WERI-Rb-1 (cell line): ENCODE data around the gene SLC12A3.
"Not testable (repeated sequence)": the region's sequence is repeated elsewhere in the genome, so short reads cannot be mapped to it uniquely, and the experiment has no call there.

Source experiments
- DNase-seq: peaks from one replicate; pipeline ENCODE4 v3.0.0-alpha.2; 2020
- H3K27ac ChIP-seq: fragments of 250-450 bp; sonication (Bioruptor Pico); 2 replicates; pipeline ENCODE4 v1.5.1; 2020; ENCODE audit warnings: mild to moderate bottlenecking, moderate library complexity
- H3K27me3 ChIP-seq: fragments of 250-450 bp; sonication (Bioruptor Pico); 2 replicates; pipeline ENCODE4 v1.5.1; 2021; ENCODE audit warnings: mild to moderate bottlenecking, low read depth, moderate library complexity; ENCODE audit not compliant: insufficient read depth, severe bottlenecking
- H3K36me3 ChIP-seq: fragments of 250-450 bp; sonication (Bioruptor Pico); 2 replicates; pipeline ENCODE4 v1.5.1; 2020; ENCODE audit warnings: mild to moderate bottlenecking, moderate library complexity
- H3K4me3 ChIP-seq: 2 replicates; pipeline ENCODE4 v1.5.1; 2011; ENCODE audit warnings: low read depth, mild to moderate bottlenecking, control low read depth, low read length
- H3K9me3 ChIP-seq: fragments of 250-450 bp; sonication (Bioruptor Pico); 2 replicates; pipeline ENCODE4 v1.5.1; 2021; ENCODE audit warnings: mild to moderate bottlenecking, moderate library complexity; ENCODE audit not compliant: severe bottlenecking
- TF ChIP-seq, protein P1 (sequence below): IDR thresholded peaks from 2 replicates; pipeline ENCODE4 v1.5.1; 2011; ENCODE audit warnings: low read depth, mild to moderate bottlenecking, control low read depth, inconsistent platforms, low read length

SLC12A3 gene

DNA sequence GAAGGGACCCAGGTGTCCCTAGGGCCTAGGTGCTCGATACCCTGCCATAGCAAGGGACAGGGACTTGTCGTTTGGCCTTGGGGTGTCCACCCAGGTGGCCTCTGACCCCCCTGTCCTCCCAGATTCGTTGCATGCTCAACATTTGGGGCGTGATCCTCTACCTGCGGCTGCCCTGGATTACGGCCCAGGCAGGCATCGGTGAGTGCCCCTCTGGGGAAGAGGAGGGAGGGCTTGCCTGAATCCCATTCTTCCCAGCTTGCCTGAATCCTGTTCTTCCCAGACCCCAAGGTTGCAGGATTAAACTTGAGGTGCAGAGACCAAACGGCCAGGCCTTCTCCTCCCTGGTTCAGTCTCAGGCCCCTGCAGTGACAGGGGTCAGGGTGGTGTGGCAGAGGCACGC, 3.2 kb downstream of the SLC12A3 start:
- DNase-seq = no peak
- TF ChIP-seq, protein P1, sequence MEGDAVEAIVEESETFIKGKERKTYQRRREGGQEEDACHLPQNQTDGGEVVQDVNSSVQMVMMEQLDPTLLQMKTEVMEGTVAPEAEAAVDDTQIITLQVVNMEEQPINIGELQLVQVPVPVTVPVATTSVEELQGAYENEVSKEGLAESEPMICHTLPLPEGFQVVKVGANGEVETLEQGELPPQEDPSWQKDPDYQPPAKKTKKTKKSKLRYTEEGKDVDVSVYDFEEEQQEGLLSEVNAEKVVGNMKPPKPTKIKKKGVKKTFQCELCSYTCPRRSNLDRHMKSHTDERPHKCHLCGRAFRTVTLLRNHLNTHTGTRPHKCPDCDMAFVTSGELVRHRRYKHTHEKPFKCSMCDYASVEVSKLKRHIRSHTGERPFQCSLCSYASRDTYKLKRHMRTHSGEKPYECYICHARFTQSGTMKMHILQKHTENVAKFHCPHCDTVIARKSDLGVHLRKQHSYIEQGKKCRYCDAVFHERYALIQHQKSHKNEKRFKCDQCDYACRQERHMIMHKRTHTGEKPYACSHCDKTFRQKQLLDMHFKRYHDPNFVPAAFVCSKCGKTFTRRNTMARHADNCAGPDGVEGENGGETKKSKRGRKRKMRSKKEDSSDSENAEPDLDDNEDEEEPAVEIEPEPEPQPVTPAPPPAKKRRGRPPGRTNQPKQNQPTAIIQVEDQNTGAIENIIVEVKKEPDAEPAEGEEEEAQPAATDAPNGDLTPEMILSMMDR = no peak
- no peak overlapping the region; the same call in 1 of the 2 replicates for H3K27ac ChIP-seq

DNA sequence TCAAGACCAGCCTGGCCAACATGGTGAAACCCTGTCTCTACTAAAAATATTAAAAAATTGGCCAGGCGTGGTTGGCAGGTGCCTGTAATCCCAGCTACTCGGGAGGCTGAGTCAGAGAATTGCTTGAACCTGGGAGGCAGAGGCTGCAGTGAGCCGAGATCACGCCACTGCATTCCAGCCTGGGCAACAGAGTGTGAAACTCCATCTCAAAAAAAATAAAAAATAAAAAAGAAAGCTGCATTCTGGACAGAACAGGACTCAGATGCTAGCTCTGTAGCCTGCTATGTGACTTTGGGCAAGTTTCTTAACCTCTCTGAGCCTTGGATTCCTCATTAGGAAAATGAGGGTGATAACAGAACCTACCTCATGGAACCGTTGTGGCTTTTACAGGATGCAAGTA, 3.8 kb downstream of the SLC12A3 start:
- H3K9me3 ChIP-seq, H3K36me3 ChIP-seq, H3K27me3 ChIP-seq, H3K4me3 ChIP-seq, H3K27ac ChIP-seq, DNase-seq: not testable (repeated sequence)

More for the DNA sequence above, 3.2 kb downstream of the SLC12A3 start:
- no peaks in the 10 kb centered on the region for H3K36me3 ChIP-seq
- no peaks in the 10 kb centered on the region for H3K27me3 ChIP-seq
- H3K9me3 ChIP-seq = no peaks in the 10 kb centered on the region
- H3K4me3 ChIP-seq = no peak overlapping the region

DNA sequence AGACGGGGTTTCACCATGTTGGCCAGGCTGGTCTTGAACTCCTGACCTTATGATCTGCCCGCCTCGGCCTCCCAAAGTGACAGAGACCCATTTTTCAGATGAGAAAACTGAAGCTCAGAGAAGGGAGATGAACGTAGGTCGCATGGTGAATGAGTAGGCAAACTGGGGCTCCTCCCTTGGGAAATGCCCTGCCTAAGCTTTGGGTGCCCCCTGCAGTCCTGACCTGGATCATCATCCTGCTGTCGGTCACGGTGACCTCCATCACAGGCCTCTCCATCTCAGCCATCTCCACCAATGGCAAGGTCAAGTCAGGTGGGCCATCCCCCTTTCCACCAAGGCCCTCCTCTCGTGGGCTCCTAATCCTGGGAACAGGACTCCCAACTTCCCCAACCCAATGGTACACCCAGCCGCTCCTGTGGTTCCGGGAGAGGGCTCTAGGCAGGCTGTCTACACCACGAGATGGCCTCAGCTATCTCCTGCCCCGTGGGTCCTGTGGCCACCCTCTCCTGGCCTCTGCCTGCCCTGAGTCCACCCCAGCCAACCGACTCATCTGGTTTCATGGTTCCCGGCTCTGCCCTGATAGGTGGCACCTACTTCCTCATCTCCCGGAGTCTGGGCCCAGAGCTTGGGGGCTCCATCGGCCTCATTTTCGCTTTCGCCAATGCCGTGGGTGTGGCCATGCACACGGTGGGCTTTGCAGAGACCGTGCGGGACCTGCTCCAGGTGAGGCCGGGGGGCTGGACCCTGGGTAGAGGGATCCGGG, 4.7 kb downstream of the SLC12A3 start:
- DNase-seq = peak; percentile 27
- H3K36me3 ChIP-seq = no peaks in the 10 kb centered on the region
- no peak overlapping the region for H3K4me3 ChIP-seq
- no peaks in the 10 kb centered on the region for H3K9me3 ChIP-seq
- H3K27ac ChIP-seq = no peak overlapping the region
- TF ChIP-seq, protein P1 = peak; percentile 63
- H3K27me3 ChIP-seq = no peaks in the 10 kb centered on the region

DNA sequence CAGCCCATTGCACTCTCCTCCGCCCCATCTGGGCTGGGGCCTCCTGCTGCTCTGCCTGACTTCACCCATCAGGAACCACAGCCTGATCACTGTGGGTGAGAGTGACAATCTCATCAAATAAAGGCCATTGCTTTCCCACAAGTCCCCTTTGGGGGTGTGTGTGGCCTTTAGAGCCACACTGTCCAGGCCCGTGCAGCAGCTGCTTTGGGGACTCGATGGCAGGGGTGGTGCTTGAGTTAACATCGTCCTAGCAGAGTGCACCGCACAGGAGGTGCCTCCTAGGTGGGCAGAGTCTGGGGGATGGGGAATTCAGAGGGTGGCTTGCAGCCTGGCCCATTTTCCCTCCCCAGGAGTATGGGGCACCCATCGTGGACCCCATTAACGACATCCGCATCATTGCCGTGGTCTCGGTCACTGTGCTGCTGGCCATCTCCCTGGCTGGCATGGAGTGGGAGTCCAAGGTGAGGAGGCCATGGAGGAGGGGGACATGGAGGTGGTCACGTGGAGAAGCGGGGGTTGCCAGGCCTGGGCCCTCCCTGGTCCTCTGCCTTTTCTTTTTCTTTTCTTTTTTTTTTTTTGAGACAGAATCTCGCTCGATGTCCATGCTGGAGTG, 5.4 kb downstream of the SLC12A3 start:
- no peaks in the 10 kb centered on the region for H3K36me3 ChIP-seq
- no peak for DNase-seq
- H3K9me3 ChIP-seq = no peaks in the 10 kb centered on the region
- no peak overlapping the region for H3K4me3 ChIP-seq
- TF ChIP-seq, protein P1 = no peak
- H3K27ac ChIP-seq = no peak overlapping the region
- no peaks in the 10 kb centered on the region for H3K27me3 ChIP-seq

DNA sequence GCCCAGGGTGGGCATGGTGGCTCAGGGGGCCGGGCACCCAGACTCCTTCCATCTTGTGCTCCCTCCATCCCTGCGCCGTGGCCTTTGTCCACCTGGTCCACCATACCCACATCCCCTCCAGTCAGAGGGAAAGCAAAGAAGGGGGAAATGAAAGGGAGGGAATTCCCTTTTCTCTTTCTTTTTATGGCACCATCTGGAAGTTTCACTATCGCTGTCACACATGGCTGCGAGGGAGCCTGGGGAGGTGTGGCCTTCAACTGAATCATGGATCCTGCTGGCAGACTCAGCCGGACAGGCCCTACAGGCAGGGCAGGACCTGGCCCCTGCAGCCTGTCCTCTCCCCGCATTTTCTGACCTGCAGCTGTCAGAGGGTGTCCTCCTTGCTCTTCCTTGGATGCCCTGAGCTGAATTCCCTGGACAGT, 6.2 kb downstream of the SLC12A3 start:
- TF ChIP-seq, protein P1 = 0 out of 2 replicates have a peak, but pooled peaks have one; percentile 9
- Histone ChIP-seq H3K4me3 (no peak overlapping the region), H3K9me3 (no peaks in the 10 kb centered on the region), H3K27me3 (no peaks in the 10 kb centered on the region), H3K27ac (no peak overlapping the region), H3K36me3 (no peaks in the 10 kb centered on the region)
- no peak for DNase-seq

DNA sequence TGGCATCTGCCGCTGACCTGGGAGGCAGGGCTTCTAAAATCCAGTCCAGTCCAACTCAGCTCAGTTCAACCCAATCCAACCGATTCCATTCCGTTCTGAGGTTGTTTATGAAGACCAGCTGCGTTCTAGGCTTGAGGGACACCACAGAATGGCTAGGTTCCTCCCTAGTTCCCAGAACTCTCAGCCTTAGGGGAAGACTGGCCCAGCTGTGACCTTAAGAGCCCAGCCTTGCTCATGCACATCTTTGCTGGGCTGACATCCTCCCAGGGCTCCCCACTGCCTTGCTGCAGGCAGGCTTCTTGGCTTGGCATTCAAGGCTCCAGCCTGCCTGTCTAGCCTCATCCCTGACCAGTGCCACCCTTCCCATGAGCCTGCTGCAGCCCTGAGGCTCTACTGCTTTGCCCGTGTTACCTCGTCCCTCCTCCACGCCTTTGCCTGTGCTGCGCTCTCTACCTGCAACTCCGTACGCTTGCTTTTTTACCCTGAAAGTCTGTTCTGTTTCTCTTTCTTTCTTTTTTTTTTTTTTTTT, 7.9 kb downstream of the SLC12A3 start:
- no peaks in the 10 kb centered on the region for H3K27me3 ChIP-seq
- no peaks in the 10 kb centered on the region for H3K9me3 ChIP-seq
- H3K4me3 ChIP-seq = no peak overlapping the region
- TF ChIP-seq, protein P1 = no peak
- DNase-seq = no peak
- no peaks in the 10 kb centered on the region for H3K36me3 ChIP-seq
- no peak overlapping the region for H3K27ac ChIP-seq
